Measurements from ENCODE around the gene STRN3.
A peak's percentile ranks its signal among the peaks of the same experiment; 100 is the strongest.

DNA sequence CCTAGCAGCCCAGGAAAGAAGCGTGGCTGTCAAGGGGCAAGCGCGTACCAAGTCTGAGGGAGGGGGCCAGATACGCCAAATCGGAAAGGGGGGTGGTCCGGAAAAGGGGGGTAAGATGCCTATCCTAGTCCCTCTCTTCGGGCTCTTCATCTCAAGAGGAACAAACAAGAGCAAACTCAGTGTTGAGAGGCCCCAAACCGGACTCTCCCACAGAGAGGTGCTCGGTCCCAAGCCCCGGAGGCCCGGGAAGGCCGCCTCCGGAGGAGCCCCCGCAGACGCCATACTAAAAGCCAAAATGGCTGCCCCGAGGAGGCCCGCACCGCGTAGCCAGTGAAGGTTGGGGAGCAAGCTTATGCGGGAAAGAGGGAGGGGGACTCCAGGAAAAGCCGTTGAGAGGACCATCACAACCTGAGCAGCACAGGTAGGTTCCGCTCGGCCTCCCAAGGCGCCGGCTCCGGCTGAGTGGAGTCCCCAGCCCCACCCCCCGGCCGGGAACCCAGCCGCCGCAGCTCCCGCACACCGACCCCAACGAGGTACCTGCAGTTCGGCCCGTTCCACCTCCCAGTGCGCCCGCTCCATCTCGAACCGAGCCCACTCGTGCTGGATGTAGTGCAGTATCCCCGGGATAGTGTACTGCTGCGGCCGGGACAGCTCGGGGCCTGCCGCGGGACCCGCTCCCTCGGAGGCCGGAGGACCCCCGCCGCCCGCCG is 657 bp downstream of the STRN3 start, which contains the start of gene AP4S1:
- TF ChIP-seq POLR2A (IDR thresholded peaks at IDR 0.05) (no peak), POLR2AphosphoS5 (IDR thresholded peaks at IDR 0.05; ENCODE audit: insufficient read depth in 1 of 2, low read depth in 1 of 2) (peak in 1 of 2 donors; percentile 23)
- TF ChIP-seq, protein P1, sequence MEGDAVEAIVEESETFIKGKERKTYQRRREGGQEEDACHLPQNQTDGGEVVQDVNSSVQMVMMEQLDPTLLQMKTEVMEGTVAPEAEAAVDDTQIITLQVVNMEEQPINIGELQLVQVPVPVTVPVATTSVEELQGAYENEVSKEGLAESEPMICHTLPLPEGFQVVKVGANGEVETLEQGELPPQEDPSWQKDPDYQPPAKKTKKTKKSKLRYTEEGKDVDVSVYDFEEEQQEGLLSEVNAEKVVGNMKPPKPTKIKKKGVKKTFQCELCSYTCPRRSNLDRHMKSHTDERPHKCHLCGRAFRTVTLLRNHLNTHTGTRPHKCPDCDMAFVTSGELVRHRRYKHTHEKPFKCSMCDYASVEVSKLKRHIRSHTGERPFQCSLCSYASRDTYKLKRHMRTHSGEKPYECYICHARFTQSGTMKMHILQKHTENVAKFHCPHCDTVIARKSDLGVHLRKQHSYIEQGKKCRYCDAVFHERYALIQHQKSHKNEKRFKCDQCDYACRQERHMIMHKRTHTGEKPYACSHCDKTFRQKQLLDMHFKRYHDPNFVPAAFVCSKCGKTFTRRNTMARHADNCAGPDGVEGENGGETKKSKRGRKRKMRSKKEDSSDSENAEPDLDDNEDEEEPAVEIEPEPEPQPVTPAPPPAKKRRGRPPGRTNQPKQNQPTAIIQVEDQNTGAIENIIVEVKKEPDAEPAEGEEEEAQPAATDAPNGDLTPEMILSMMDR (IDR thresholded peaks at IDR 0.05) = no peak

Measured in vagina (tissue), 2 donors.